ENCODE data around the gene CAPN11. TPM values are rescaled to one million over a fixed set of nuclear protein-coding genes. Genes with fewer than 3 reads are reported as not detected.

CAPN11 gene
- polyA plus RNA-seq, 1 donor from 2014 or later, result not detected

GRCh38 chr6:44199883-44200282 lies 41.3 kb downstream of the CAPN11 start:
- no peak overlapping the region for H3K27ac ChIP-seq (ENCODE audit: low read length)
- no peaks in the 10 kb centered on the region for H3K36me3 ChIP-seq (ENCODE audit: insufficient read depth, low read length)
- H3K4me3 ChIP-seq (ENCODE audit: low read length), result no peak overlapping the region
- H3F3A ChIP-seq (ENCODE audit: insufficient read depth, low read length, poor library complexity, severe bottlenecking), result no peaks in the 10 kb centered on the region
- H2AFZ ChIP-seq (ENCODE audit: low read depth, low read length), result no peak overlapping the region
- no peaks in the 10 kb centered on the region for H3K9me2 ChIP-seq (ENCODE audit: insufficient read depth, low read length)
- no peak overlapping the region for H3K4me2 ChIP-seq (ENCODE audit: low read length)
- H3K9me3 ChIP-seq (ENCODE audit: low read length), result no peaks in the 10 kb centered on the region
- no peaks in the 10 kb centered on the region for H3K79me2 ChIP-seq (replicated peaks; ENCODE audit: insufficient read depth, low read length)
- H3K27me3 ChIP-seq (ENCODE audit: insufficient read depth, low read depth, low read length), result no peaks in the 10 kb centered on the region
- H3K9ac ChIP-seq (ENCODE audit: low read length), result no peak overlapping the region
- no peak for TF ChIP-seq EP300 (conservative IDR thresholded peaks at IDR 0.05; ENCODE audit: poor library complexity, severe bottlenecking)
- TF ChIP-seq SMC3 (conservative IDR thresholded peaks at IDR 0.05; ENCODE audit: poor library complexity), result no peak
- no peak for TF ChIP-seq MXI1 (conservative IDR thresholded peaks at IDR 0.05; ENCODE audit: poor library complexity, severe bottlenecking)
- no peak for TF ChIP-seq POLR2AphosphoS5 (IDR thresholded peaks at IDR 0.05)
- no peak for TF ChIP-seq RAD21 (conservative IDR thresholded peaks at IDR 0.05)
- TF ChIP-seq, protein P1, sequence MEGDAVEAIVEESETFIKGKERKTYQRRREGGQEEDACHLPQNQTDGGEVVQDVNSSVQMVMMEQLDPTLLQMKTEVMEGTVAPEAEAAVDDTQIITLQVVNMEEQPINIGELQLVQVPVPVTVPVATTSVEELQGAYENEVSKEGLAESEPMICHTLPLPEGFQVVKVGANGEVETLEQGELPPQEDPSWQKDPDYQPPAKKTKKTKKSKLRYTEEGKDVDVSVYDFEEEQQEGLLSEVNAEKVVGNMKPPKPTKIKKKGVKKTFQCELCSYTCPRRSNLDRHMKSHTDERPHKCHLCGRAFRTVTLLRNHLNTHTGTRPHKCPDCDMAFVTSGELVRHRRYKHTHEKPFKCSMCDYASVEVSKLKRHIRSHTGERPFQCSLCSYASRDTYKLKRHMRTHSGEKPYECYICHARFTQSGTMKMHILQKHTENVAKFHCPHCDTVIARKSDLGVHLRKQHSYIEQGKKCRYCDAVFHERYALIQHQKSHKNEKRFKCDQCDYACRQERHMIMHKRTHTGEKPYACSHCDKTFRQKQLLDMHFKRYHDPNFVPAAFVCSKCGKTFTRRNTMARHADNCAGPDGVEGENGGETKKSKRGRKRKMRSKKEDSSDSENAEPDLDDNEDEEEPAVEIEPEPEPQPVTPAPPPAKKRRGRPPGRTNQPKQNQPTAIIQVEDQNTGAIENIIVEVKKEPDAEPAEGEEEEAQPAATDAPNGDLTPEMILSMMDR (IDR thresholded peaks at IDR 0.05; ENCODE audit: poor library complexity, severe bottlenecking), result no peak
- TF ChIP-seq TAF1 (IDR thresholded peaks at IDR 0.05; ENCODE audit: low read depth), result no peak
- TF ChIP-seq, protein P2, sequence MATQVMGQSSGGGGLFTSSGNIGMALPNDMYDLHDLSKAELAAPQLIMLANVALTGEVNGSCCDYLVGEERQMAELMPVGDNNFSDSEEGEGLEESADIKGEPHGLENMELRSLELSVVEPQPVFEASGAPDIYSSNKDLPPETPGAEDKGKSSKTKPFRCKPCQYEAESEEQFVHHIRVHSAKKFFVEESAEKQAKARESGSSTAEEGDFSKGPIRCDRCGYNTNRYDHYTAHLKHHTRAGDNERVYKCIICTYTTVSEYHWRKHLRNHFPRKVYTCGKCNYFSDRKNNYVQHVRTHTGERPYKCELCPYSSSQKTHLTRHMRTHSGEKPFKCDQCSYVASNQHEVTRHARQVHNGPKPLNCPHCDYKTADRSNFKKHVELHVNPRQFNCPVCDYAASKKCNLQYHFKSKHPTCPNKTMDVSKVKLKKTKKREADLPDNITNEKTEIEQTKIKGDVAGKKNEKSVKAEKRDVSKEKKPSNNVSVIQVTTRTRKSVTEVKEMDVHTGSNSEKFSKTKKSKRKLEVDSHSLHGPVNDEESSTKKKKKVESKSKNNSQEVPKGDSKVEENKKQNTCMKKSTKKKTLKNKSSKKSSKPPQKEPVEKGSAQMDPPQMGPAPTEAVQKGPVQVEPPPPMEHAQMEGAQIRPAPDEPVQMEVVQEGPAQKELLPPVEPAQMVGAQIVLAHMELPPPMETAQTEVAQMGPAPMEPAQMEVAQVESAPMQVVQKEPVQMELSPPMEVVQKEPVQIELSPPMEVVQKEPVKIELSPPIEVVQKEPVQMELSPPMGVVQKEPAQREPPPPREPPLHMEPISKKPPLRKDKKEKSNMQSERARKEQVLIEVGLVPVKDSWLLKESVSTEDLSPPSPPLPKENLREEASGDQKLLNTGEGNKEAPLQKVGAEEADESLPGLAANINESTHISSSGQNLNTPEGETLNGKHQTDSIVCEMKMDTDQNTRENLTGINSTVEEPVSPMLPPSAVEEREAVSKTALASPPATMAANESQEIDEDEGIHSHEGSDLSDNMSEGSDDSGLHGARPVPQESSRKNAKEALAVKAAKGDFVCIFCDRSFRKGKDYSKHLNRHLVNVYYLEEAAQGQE (IDR thresholded peaks at IDR 0.05; ENCODE audit: borderline replicate concordance), result no peak
- TF ChIP-seq EZH2 (IDR thresholded peaks at IDR 0.05; ENCODE audit: borderline replicate concordance, insufficient read depth, low read length, poor library complexity, severe bottlenecking), result no peak
- H4K20me1 ChIP-seq (ENCODE audit: insufficient read depth), result no peaks in the 10 kb centered on the region

DNA sequence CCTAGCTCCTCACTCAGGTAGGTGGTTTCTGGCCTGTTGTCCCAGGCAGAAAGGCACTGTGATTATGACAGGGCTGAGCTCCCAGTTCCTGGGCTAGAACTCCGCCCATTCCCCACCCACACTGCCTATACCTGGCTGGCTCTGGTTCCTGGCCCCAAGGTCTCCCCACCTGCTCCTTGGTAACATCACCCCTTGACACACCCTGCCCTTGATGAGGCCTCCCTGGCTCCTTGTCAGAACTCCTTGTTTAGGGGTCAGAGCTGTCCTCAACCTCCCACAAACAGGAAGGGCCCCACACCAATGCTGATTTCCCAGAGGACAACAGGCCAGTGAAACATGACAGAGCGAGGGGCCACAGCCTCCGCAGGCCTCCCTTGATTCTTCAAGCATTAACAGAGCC lies 42.6 kb downstream of the CAPN11 start:
- H3K4me3 ChIP-seq (ENCODE audit: low read length), result no peak overlapping the region
- TF ChIP-seq TAF1 (IDR thresholded peaks at IDR 0.05; ENCODE audit: low read depth) (no peak), MXI1 (conservative IDR thresholded peaks at IDR 0.05; ENCODE audit: poor library complexity, severe bottlenecking) (no peak), RAD21 (conservative IDR thresholded peaks at IDR 0.05) (no peak)
- H3K27ac ChIP-seq (ENCODE audit: low read length), result no peak overlapping the region
- H3K4me2 ChIP-seq (ENCODE audit: low read length), result no peak overlapping the region
- no peaks in the 10 kb centered on the region for H3K27me3 ChIP-seq (ENCODE audit: insufficient read depth, low read depth, low read length)
- no peaks in the 10 kb centered on the region for H3K9me2 ChIP-seq (ENCODE audit: insufficient read depth, low read length)
- no peak overlapping the region for H2AFZ ChIP-seq (ENCODE audit: low read depth, low read length)
- H3K36me3 ChIP-seq (ENCODE audit: insufficient read depth, low read length), result no peaks in the 10 kb centered on the region
- no peaks in the 10 kb centered on the region for H4K20me1 ChIP-seq (ENCODE audit: insufficient read depth)
- H3K9me3 ChIP-seq (ENCODE audit: low read length), result no peaks in the 10 kb centered on the region
- H3F3A ChIP-seq (ENCODE audit: insufficient read depth, low read length, poor library complexity, severe bottlenecking), result no peaks in the 10 kb centered on the region
- no peak overlapping the region for H3K9ac ChIP-seq (ENCODE audit: low read length)
- no peaks in the 10 kb centered on the region for H3K79me2 ChIP-seq (replicated peaks; ENCODE audit: insufficient read depth, low read length)

Measured in neural cell (in vitro differentiated cells).